Naive thymus-derived CD4-positive, alpha-beta T cell (primary cell): ENCODE measurements around the gene MAP3K14. TPM values are rescaled to one million over a fixed set of nuclear protein-coding genes. Genes with fewer than 3 reads are reported as not detected.

Experiments used
- ATAC-seq: fragments of 150-1000 bp; cut with Tn5 transposase; 2 replicates; pipeline ENCODE4 v1.10.0; 2021; ENCODE audit warnings: mild to moderate bottlenecking, moderate library complexity
- CTCF ChIA-PET: fragments of 350-600 bp; sonication (Branson Sonifier 250); formaldehyde crosslinking; loops from one replicate; lab custom pipeline; 2021; ENCODE audit warnings: antibody characterized with exemption; lab: Charles Lee
- POLR2A ChIA-PET: fragments of 350-600 bp; sonication (Branson Sonifier 250); formaldehyde crosslinking; loops from one replicate; lab custom pipeline; 2021; ENCODE audit warnings: antibody characterized with exemption, inconsistent platforms; lab: Charles Lee
- DNase-seq, 9 donors: peaks; one replicate each; pipeline versions ENCODE4 v3.0.0 to v3.0.0-alpha.2; 2020 to 2022; ENCODE audit warnings: mixed read lengths in 1 of 9
- H3K27ac ChIP-seq: one replicate; pipeline ENCODE4 v1.7.0; 2013; ENCODE audit warnings: mild to moderate bottlenecking, low read depth, low read length, moderate library complexity
- H3K27me3 ChIP-seq, 2 donors: one replicate each; pipeline ENCODE4 v1.7.0; 2013; ENCODE audit warnings: low read length in 2 of 2, mild to moderate bottlenecking in 2 of 2, moderate library complexity in 2 of 2; ENCODE audit not compliant: control insufficient read depth in 2 of 2, insufficient read depth in 2 of 2
- H3K36me3 ChIP-seq, 3 experiments: 1 replicate in 2 of 3; 2 replicates in 1 of 3; pipeline ENCODE4 v1.7.0; 2013; ENCODE audit warnings: low read length in 3 of 3, mild to moderate bottlenecking in 3 of 3, moderate library complexity in 1 of 3; ENCODE audit not compliant: insufficient read depth in 3 of 3, control insufficient read depth in 2 of 3
- H3K4me1 ChIP-seq, 2 donors: one replicate each; pipeline ENCODE4 v1.7.0; 2013; ENCODE audit warnings: low read length in 2 of 2, mild to moderate bottlenecking in 2 of 2, moderate library complexity in 1 of 2; ENCODE audit not compliant: control insufficient read depth in 2 of 2, insufficient read depth in 2 of 2
- H3K4me3 ChIP-seq: 2 replicates; pipeline ENCODE4 v1.7.0; 2013; ENCODE audit warnings: mild to moderate bottlenecking, low read length
- H3K9me3 ChIP-seq, 3 experiments: 1 replicate in 2 of 3; 2 replicates in 1 of 3; pipeline ENCODE4 v1.7.0; 2013; ENCODE audit warnings: low read length in 3 of 3; ENCODE audit not compliant: control insufficient read depth in 2 of 3
- H3K27ac Mint-ChIP-seq, 9 donors: one replicate each; pipeline ENCODE4 v1.8.0; 2020 to 2022; ENCODE audit warnings: mixed read lengths in 9 of 9, mild to moderate bottlenecking in 8 of 9, moderate library complexity in 5 of 9, inconsistent platforms in 2 of 9
- H3K27me3 Mint-ChIP-seq, 5 donors: one replicate each; pipeline ENCODE4 v1.8.0; 2021 to 2022; ENCODE audit warnings: mixed read lengths in 5 of 5, mild to moderate bottlenecking in 1 of 5
- H3K36me3 Mint-ChIP-seq, 5 donors: one replicate each; pipeline ENCODE4 v1.8.0; 2020 to 2022; ENCODE audit warnings: mixed read lengths in 5 of 5, mild to moderate bottlenecking in 3 of 5, inconsistent platforms in 1 of 5
- H3K4me1 Mint-ChIP-seq, 7 donors: one replicate each; pipeline ENCODE4 v1.8.0; 2020 to 2022; ENCODE audit warnings: mixed read lengths in 7 of 7, mild to moderate bottlenecking in 3 of 7, inconsistent platforms in 1 of 7
- H3K4me3 Mint-ChIP-seq, 10 donors: one replicate each; pipeline ENCODE4 v1.8.0; 2020 to 2022; ENCODE audit warnings: mild to moderate bottlenecking in 10 of 10, mixed read lengths in 10 of 10, moderate library complexity in 6 of 10, inconsistent platforms in 2 of 10
- H3K9me3 Mint-ChIP-seq, 11 donors: one replicate each; pipeline ENCODE4 v1.8.0; 2020 to 2022; ENCODE audit warnings: mixed read lengths in 11 of 11, mild to moderate bottlenecking in 4 of 11, inconsistent platforms in 1 of 11, moderate library complexity in 1 of 11
- intact Hi-C, 2 donors: fragments of 100-400 bp; cut with micrococcal nuclease; formaldehyde crosslinking; loops; one replicate each; pipeline ENCODE4 v1.15.1; 2023
- polyA plus RNA-seq, 2 donors: library from polyadenylated mRNA; unstranded; fragments of 300-500 nt; fragmentation: Illumina TruSeq; gene quantifications; one replicate each; pipeline ENCODE4 v1.2.3, GENCODE V29; 2021
- total RNA-seq, 6 experiments: library from RNA in 5 of 6; stranded (reverse) in 5 of 6; gene quantifications; 1 replicate in 5 of 6; 2 replicates in 1 of 6; pipeline ENCODE4 v1.2.3 and lab custom pipeline; 2021 to 2026

Gene MAP3K14
- total and polyA plus RNA-seq, 7 experiments from 2014 or later = 2.4 to 39.8 (median 31.5) TPM

- H3K36me3 Mint-ChIP-seq = peaks cover 0 to 5% (median 2%) of the 10 kb centered on the region in 5 donors
- no peak overlapping the region for H3K4me3 ChIP-seq
- peaks cover 0 to 13% (median 10%) of the 10 kb centered on the region in 5 donors for H3K27me3 Mint-ChIP-seq
- ChIA-PET CTCF (interaction anchor here (1.2 kb wide), 1 partner anchor 80 kb away, joined by 4 read pairs; no protein-coding TSS in a partner anchor), POLR2A (no interaction called here)
- H3K4me1 Mint-ChIP-seq = peaks cover 0 to 13% (median 4%) of the 10 kb centered on the region in 7 donors
- H3K9me3 Mint-ChIP-seq = peaks cover 0 to 6% (median 0%) of the 10 kb centered on the region in 11 donors
- no peaks in the 10 kb centered on the region for H3K27me3 ChIP-seq
- DNase-seq (no peak), ATAC-seq (no peak)
- no peaks in the 10 kb centered on the region for H3K9me3 ChIP-seq
- no peaks in the 10 kb centered on the region for H3K4me1 ChIP-seq
- H3K27ac ChIP-seq = no peak overlapping the region
- intact Hi-C loops = no loop called here
- H3K36me3 ChIP-seq = no peaks in the 10 kb centered on the region
- no peak overlapping the region for H3K27ac Mint-ChIP-seq
- H3K4me3 Mint-ChIP-seq = no peak overlapping the region
Observed at GRCh38 chr17:45357364-45357997, 40.7 kb upstream of the MAP3K14 start.

GRCh38 chr17:45355087-45355486, 38.3 kb upstream of the MAP3K14 start:
- ATAC-seq (no peak), DNase-seq (no peak)
- H3K9me3 Mint-ChIP-seq = peaks cover 0 to 19% (median 5%) of the 10 kb centered on the region in 11 donors
- peaks cover 0 to 6% (median 0%) of the 10 kb centered on the region in 3 experiments for H3K9me3 ChIP-seq
- H3K4me3 Mint-ChIP-seq = no peak overlapping the region
- H3K36me3 Mint-ChIP-seq = peaks cover 0 to 5% (median 3%) of the 10 kb centered on the region in 5 donors
- H3K36me3 ChIP-seq = no peaks in the 10 kb centered on the region
- H3K4me1 ChIP-seq = no peaks in the 10 kb centered on the region
- ChIA-PET POLR2A (no interaction called here), CTCF (no interaction called here)
- H3K27ac ChIP-seq = no peak overlapping the region
- H3K27ac Mint-ChIP-seq = no peak overlapping the region
- peaks cover 0 to 17% (median 0%) of the 10 kb centered on the region in 5 donors for H3K27me3 Mint-ChIP-seq
- H3K4me3 ChIP-seq = no peak overlapping the region
- peaks cover 0 to 13% (median 4%) of the 10 kb centered on the region in 7 donors for H3K4me1 Mint-ChIP-seq
- intact Hi-C loops = no loop called here
- no peaks in the 10 kb centered on the region for H3K27me3 ChIP-seq

- Histone ChIP-seq H3K27me3 (no peaks in the 10 kb centered on the region), H3K27ac (no peak overlapping the region), H3K9me3 (peaks cover 0 to 6% (median 0%) of the 10 kb centered on the region in 3 experiments), H3K36me3 (no peaks in the 10 kb centered on the region), H3K4me1 (no peaks in the 10 kb centered on the region), H3K4me3 (no peak overlapping the region)
- intact Hi-C loops = no loop called here
- H3K27ac Mint-ChIP-seq = peak overlapping the region in 1 of 9 donors; percentile 54
- peaks cover 0 to 31% (median 0%) of the 10 kb centered on the region in 5 donors for H3K27me3 Mint-ChIP-seq
- peaks cover 0 to 19% (median 5%) of the 10 kb centered on the region in 11 donors for H3K9me3 Mint-ChIP-seq
- DNase-seq = peak in 1 of 9 donors; percentile 66
- peak; percentile 84 for ATAC-seq
- peaks cover 0 to 5% (median 3%) of the 10 kb centered on the region in 5 donors for H3K36me3 Mint-ChIP-seq
- ChIA-PET POLR2A (no interaction called here), CTCF (interaction anchor here (0.6 kb wide), 1 partner anchor 133 kb away, joined by 4 read pairs; no protein-coding TSS in a partner anchor)
- peaks cover 0 to 13% (median 4%) of the 10 kb centered on the region in 7 donors for H3K4me1 Mint-ChIP-seq
- H3K4me3 Mint-ChIP-seq = no peak overlapping the region
Observed at GRCh38 chr17:45353043-45353442, 36.2 kb upstream of the MAP3K14 start.

GRCh38 chr17:45351831-45352230, 35.0 kb upstream of the MAP3K14 start:
- Histone ChIP-seq H3K4me3 (no peak overlapping the region), H3K27ac (no peak overlapping the region), H3K36me3 (no peaks in the 10 kb centered on the region), H3K9me3 (peaks cover 0 to 6% (median 0%) of the 10 kb centered on the region in 3 experiments), H3K27me3 (no peaks in the 10 kb centered on the region), H3K4me1 (no peaks in the 10 kb centered on the region)
- ChIA-PET POLR2A (no interaction called here), CTCF (no interaction called here)
- Mint-ChIP-seq H3K4me3 (no peak overlapping the region), H3K36me3 (peaks cover 0 to 5% (median 3%) of the 10 kb centered on the region in 5 donors), H3K9me3 (peaks cover 0 to 19% (median 5%) of the 10 kb centered on the region in 11 donors), H3K27me3 (peaks cover 0 to 27% (median 0%) of the 10 kb centered on the region in 5 donors), H3K27ac (no peak overlapping the region), H3K4me1 (peaks cover 0 to 13% (median 4%) of the 10 kb centered on the region in 7 donors)
- ATAC-seq (no peak), DNase-seq (no peak)
- intact Hi-C loops = no loop called here

- H3K4me3 Mint-ChIP-seq = no peak overlapping the region
- DNase-seq (no peak), ATAC-seq (no peak)
- H3K9me3 Mint-ChIP-seq = peaks cover 0 to 15% (median 3%) of the 10 kb centered on the region in 11 donors
- ChIA-PET CTCF (no interaction called here), POLR2A (no interaction called here)
- Histone ChIP-seq H3K27ac (no peak overlapping the region), H3K27me3 (no peaks in the 10 kb centered on the region), H3K9me3 (peaks cover 0 to 6% (median 0%) of the 10 kb centered on the region in 3 experiments), H3K36me3 (no peaks in the 10 kb centered on the region), H3K4me1 (no peaks in the 10 kb centered on the region), H3K4me3 (no peak overlapping the region)
- H3K36me3 Mint-ChIP-seq = peaks cover 0 to 4% (median 0%) of the 10 kb centered on the region in 5 donors
- H3K27me3 Mint-ChIP-seq = peaks cover 0 to 30% (median 0%) of the 10 kb centered on the region in 5 donors
- intact Hi-C loops = no loop called here
- peaks cover 0 to 8% (median 0%) of the 10 kb centered on the region in 7 donors for H3K4me1 Mint-ChIP-seq
- no peak overlapping the region for H3K27ac Mint-ChIP-seq
Observed at GRCh38 chr17:45347444-45347843, 30.6 kb upstream of the MAP3K14 start.

- DNase-seq = no peak
- intact Hi-C loops = no loop called here
- CTCF ChIA-PET = interaction anchor here (1.3 to 1.5 kb wide), 2 partner anchors 20 to 27 kb away, joined by 3 read pairs; no protein-coding TSS in a partner anchor
- Mint-ChIP-seq H3K4me1 (peaks cover 0 to 8% (median 0%) of the 10 kb centered on the region in 7 donors), H3K27me3 (peaks cover 0 to 27% (median 0%) of the 10 kb centered on the region in 5 donors), H3K36me3 (no peaks in the 10 kb centered on the region), H3K4me3 (no peak overlapping the region), H3K27ac (peak overlapping the region in 1 of 9 donors; percentile 51), H3K9me3 (peaks cover 0 to 6% (median 2%) of the 10 kb centered on the region in 11 donors)
- H3K9me3 ChIP-seq = no peaks in the 10 kb centered on the region
- ATAC-seq = no peak
- H3K27me3 ChIP-seq = no peaks in the 10 kb centered on the region
- POLR2A ChIA-PET = no interaction called here
- no peak overlapping the region for H3K4me3 ChIP-seq
- no peaks in the 10 kb centered on the region for H3K36me3 ChIP-seq
- H3K4me1 ChIP-seq = no peaks in the 10 kb centered on the region
- no peak overlapping the region for H3K27ac ChIP-seq
Observed at GRCh38 chr17:45346216-45347015, 29.6 kb upstream of the MAP3K14 start.
